ENCODE measurements around the gene MBTD1. TPM values are rescaled to one million over a fixed set of nuclear protein-coding genes. Genes with fewer than 3 reads are reported as not detected.
A peak's percentile ranks its signal among the peaks of the same experiment; 100 is the strongest.

The MBTD1 gene
- polyA plus RNA-seq, 6 donors from 2014 or later: 4.0 to 16.3 (median 10.9) TPM

DNA sequence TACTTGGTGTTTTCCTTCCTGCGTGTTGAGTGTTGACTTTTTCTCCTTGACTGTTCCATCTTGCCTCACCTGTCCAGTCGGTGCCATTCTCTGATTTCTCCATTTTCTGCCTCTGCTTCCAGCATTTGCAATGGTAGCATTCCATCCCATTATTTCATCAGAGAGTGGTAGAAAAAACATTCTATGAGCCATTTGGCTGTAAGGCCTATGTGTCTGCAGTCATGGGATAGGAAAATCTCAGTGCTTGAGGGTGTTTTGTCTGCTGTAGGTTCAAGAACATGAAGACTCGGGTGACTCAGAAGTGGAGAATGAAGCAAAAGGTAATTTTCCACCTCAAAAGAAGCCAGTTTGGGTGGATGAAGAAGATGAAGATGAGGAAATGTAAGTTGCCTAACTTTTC lies 3.2 kb upstream of the MBTD1 start:
- no peak for DNase-seq
- Mint-ChIP-seq H3K4me3 (peak overlapping the region in 7 of 8 donors; percentile 20 to 97 (median 48)), H3K27me3 (no peaks in the 10 kb centered on the region), H3K9me3 (no peaks in the 10 kb centered on the region), H3K36me3 (peaks cover 17 to 21% of the 10 kb centered on the region in 2 donors), H3K4me1 (peaks cover 32 to 43% (median 37%) of the 10 kb centered on the region in 3 donors), H3K27ac (peak overlapping the region in 1 of 6 donors; percentile 54)
- no peak for ATAC-seq (ENCODE audit: low read depth in 2 of 2)

DNA sequence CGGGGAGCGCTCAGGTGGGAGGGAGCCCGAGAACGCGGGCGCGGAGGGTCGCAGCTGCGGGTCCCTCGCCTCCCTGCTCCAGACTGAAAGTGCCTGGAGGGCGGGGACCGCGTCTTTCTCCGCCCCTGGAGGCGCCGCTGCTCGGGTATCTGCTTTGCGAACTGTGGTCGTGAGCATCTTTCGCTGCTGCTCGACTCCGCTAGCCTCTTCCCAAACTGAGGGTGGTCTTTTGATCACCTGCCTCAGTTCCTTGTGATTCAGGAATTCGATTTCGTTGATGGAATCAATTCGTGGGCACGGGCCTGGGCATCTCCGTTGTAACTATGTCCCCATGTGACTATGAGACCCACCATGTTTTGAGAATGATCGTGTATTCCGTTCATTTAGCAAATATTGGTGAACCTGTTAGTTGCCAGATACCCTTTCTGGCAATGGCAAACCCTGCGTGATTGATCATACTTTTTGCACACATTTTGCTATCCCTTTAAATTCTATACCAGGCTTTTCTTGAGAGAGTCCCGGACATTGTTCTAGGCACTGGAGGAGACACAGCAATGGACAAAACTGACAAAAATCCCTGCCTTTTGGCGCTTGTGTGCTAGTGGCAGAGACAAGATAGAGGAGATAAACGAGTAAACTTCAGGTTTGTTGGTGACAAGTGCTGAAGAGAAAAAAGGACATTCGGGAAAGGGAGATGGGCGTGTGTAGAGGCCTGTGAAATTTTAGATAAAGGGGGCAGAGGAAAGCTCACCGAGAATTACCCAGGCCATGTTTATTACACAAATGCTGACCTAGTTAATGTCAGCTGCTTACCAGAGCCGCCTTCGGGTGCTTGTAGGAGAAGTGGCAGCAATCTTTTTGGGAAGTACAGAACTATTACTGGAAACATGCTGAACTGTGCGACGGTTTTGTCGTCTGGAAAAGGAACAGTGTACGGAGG lies 1.4 kb upstream of the MBTD1 start:
- Mint-ChIP-seq H3K4me3 (peak overlapping the region; percentile 89 to 99 (median 97)), H3K36me3 (peaks cover 9 to 13% of the 10 kb centered on the region in 2 donors), H3K27me3 (no peaks in the 10 kb centered on the region), H3K27ac (peak overlapping the region; percentile 64 to 99 (median 95)), H3K4me1 (peaks cover 34 to 52% (median 37%) of the 10 kb centered on the region in 3 donors), H3K9me3 (no peaks in the 10 kb centered on the region)
- no peak for DNase-seq
- ATAC-seq (ENCODE audit: low read depth in 2 of 2): no peak

DNA sequence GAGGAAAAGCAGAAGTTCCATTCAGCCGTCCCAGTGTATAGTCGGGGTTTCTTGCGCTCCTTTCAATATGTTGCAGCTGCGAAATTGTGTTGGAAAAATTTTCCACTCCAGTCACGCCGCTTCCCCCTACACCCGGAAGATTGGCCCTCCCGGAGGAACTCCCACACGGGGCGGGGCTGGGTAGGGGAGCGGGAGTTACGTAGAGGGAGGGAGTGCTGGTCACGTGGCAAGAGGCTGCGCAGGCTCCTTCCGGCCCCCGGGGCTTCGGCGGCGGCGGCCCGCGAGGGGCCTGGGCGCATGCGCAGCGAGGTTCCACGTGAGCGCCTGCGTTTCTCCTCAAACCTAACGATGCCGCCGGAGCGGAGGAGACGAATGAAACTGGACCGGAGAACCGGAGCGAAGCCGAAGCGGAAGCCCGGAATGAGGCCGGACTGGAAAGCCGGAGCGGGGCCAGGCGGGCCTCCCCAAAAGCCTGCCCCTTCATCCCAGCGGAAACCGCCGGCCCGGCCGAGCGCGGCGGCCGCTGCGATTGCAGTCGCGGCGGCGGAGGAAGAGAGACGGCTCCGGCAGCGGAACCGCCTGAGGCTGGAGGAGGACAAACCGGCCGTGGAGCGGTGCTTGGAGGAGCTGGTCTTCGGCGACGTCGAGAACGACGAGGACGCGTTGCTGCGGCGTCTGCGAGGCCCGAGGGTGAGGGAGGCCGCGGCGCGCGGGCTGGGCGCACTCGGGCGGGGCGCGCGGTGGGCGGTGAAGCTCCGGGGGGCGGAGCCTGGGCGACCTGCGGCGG lies 581 bp upstream of the MBTD1 start, which contains the start of gene UTP18:
UTP18 (plus strand) TSS at position 310 of the 787 bp plus-strand sequence; CDS start at position 349, 39 bp downstream.
- no peaks in the 10 kb centered on the region for H3K27me3 Mint-ChIP-seq
- no peaks in the 10 kb centered on the region for H3K9me3 Mint-ChIP-seq
- DNase-seq (peak; percentile 97), ATAC-seq (ENCODE audit: low read depth in 2 of 2) (peak; percentile 73 to 76)
- H3K36me3 Mint-ChIP-seq: peaks cover 5 to 7% of the 10 kb centered on the region in 2 donors
- peak within 1 kb of the TSS; percentile 89 to 99 (median 97) for H3K4me3 Mint-ChIP-seq
- peak within 1 kb of the TSS; percentile 96 to 99 (median 99) for H3K27ac Mint-ChIP-seq
- peaks cover 36 to 58% (median 45%) of the 10 kb centered on the region in 3 donors for H3K4me1 Mint-ChIP-seq

DNA sequence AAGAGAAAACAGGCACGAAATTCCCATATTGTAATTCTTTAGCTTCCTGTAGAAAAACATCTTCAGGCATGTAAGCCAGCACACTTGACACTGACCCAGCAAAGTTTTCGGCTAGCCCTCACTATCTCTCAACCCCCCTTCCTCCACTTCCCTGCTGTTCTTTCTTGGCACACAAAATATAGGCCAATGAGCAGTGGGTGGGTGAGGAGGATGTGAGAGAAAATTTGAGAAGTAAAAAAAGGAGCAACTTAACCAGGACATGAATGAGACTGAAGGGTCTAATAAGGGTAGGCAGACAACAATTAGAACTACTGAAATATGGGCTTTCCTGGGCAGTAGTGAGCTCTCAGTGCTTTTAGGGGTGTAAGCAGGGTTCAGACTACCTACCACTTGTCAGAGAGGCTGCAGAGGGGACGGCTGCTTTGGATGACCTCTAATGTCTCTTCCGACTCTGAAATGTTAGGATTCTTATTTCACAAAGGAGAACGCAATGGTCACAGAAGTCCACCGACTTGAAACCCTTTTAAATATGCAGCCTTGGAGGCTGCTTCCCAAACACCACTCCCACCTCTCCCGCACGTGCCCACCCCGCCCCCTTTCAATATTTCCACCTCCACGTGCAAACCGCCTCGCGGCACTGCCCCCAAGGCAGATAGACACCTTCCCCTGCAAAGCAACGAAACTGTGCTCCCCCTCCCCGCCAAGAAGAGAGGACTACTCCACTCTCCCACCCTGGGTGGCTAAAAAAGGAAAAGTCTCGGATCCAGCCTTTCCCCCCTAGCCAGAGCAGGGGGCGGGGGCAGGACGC lies 889 bp downstream of the MBTD1 start:
- no peak for ATAC-seq (ENCODE audit: low read depth in 2 of 2)
- Mint-ChIP-seq H3K27ac (peak overlapping the region; percentile 14 to 99 (median 94)), H3K36me3 (peaks cover 5 to 14% of the 10 kb centered on the region in 2 donors), H3K4me1 (peaks cover 41 to 65% (median 55%) of the 10 kb centered on the region in 3 donors), H3K4me3 (peak overlapping the region; percentile 89 to 99 (median 97)), H3K9me3 (no peaks in the 10 kb centered on the region), H3K27me3 (no peaks in the 10 kb centered on the region)
- peak; percentile 23 for DNase-seq

DNA sequence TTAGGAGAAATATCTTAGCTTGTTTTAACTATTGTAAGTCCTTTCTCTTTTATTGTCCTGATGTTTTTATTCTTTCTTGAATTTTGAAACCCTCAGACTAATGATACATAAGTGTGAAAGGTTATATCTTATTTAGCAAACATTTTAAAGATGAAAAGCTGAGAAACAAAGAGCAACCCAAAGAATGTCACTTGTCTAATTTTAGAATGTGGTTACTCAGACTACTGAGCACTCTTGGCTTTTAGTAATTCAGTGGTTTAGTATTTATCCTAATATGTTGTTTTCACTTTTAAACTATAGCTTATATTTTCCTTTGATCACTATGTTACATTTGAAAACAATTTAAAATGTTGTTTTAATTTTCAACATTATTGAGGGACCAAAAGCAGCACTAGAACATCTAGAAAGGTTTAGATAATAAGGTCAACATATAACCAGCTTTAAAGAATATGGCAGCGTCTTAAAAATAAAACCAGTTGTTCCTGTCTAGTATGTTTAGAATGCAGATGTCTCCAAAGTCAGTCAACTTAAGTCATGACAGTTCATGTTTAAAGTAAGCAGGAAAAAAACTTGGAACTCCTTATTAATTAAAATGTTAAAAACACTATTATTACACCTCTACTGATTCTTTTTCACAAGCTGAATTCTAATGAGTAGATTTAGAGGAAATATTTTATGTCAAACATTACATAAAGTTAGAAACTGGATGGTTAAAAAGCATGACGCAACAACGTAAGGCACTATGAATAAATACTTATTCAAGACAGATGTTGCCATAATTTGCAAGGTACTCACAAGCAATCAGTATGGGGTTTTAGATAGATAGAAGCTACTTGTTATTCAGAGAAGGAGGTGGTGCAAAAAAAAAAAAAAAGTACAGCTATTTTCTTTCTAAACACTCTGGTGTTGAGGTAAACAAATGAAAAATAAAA lies 2.4 kb downstream of the MBTD1 start:
- Mint-ChIP-seq H3K36me3 (peaks cover 0 to 8% of the 10 kb centered on the region in 2 donors), H3K4me3 (peak overlapping the region in 6 of 8 donors; percentile 63 to 98 (median 97)), H3K27me3 (no peaks in the 10 kb centered on the region), H3K9me3 (no peaks in the 10 kb centered on the region), H3K27ac (peak overlapping the region in 2 of 6 donors; percentile 38 to 53), H3K4me1 (peaks cover 37 to 56% (median 50%) of the 10 kb centered on the region in 3 donors)
- ATAC-seq (ENCODE audit: low read depth in 2 of 2): no peak
- DNase-seq: no peak

DNA sequence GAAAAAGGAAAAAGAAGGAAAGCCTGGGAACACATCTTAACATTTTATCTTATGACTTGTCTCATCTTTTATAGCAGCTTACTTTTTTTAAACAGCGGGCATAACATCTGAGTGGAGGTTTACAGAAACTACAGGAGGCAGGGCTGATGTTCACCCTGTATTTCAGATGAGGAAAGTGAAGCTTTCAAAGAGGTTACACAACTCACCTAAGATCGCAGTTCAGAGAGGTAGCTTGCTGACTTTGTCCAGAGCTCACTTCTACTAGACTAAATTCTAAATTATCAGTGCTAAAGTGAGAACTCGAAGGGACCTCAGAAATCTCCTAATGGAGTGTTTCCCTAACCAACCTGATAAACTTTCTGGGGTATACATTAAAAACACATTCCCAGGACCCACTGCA lies 3.7 kb downstream of the MBTD1 start:
- Mint-ChIP-seq H3K9me3 (no peaks in the 10 kb centered on the region), H3K36me3 (peaks cover 6 to 15% of the 10 kb centered on the region in 2 donors), H3K4me3 (peak overlapping the region in 1 of 8 donors; percentile 97), H3K4me1 (peaks cover 32 to 44% (median 39%) of the 10 kb centered on the region in 3 donors), H3K27me3 (no peaks in the 10 kb centered on the region), H3K27ac (no peak overlapping the region)
- DNase-seq: no peak
- ATAC-seq (ENCODE audit: low read depth in 2 of 2): no peak

DNA sequence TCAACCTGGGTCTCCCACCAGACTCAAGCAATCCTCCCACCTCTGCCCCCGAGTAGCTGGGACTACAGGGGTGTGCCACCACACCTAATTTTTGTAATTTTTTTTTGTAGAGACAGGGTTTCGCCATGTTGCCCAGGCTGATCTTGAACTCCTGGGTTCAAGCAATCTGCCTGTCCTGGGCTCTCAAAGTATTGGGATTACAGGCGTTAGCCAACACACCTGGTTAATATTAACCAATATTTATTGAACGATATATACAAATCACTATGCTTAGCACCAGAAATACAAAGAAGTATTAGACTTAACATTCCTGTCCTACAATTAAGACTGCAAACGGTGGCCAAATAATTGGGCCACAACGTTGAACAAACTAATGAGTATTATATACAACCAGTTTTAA lies 4.2 kb downstream of the MBTD1 start:
- H3K4me1 Mint-ChIP-seq: peaks cover 35 to 43% (median 38%) of the 10 kb centered on the region in 3 donors
- peaks cover 10 to 19% of the 10 kb centered on the region in 2 donors for H3K36me3 Mint-ChIP-seq
- ATAC-seq (ENCODE audit: low read depth in 2 of 2) (no peak), DNase-seq (no peak)
- no peaks in the 10 kb centered on the region for H3K9me3 Mint-ChIP-seq
- H3K4me3 Mint-ChIP-seq: peak overlapping the region in 2 of 8 donors; percentile 47 to 97
- H3K27ac Mint-ChIP-seq: no peak overlapping the region
- no peaks in the 10 kb centered on the region for H3K27me3 Mint-ChIP-seq

DNA sequence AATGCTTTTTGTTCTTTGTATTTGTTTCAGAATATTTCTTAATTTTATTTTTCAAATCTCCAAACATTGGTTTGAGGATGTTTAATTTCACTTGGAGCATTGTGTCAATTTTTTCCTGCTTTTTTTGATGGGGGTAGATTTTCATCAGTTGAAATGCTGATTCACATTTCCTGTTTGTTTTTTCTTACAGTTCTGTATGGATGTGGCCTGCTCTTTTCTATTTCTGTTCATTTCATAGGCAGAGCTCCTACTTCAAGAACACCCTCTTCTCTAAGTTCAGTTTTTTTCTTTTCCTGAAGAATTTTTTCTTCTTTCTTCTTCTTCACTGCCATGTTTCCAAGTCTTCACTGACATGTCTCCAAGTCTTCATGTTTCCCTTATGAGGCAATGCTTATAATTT lies 8.8 kb downstream of the MBTD1 start:
- no peaks in the 10 kb centered on the region for H3K27me3 Mint-ChIP-seq
- peaks cover 15 to 26% (median 23%) of the 10 kb centered on the region in 3 donors for H3K4me1 Mint-ChIP-seq
- DNase-seq (no peak), ATAC-seq (ENCODE audit: low read depth in 2 of 2) (no peak)
- H3K27ac Mint-ChIP-seq: peak overlapping the region in 3 of 6 donors; percentile 35 to 63 (median 53)
- H3K36me3 Mint-ChIP-seq: peaks cover 15 to 29% of the 10 kb centered on the region in 2 donors
- no peak overlapping the region for H3K4me3 Mint-ChIP-seq
- H3K9me3 Mint-ChIP-seq: no peaks in the 10 kb centered on the region

DNA sequence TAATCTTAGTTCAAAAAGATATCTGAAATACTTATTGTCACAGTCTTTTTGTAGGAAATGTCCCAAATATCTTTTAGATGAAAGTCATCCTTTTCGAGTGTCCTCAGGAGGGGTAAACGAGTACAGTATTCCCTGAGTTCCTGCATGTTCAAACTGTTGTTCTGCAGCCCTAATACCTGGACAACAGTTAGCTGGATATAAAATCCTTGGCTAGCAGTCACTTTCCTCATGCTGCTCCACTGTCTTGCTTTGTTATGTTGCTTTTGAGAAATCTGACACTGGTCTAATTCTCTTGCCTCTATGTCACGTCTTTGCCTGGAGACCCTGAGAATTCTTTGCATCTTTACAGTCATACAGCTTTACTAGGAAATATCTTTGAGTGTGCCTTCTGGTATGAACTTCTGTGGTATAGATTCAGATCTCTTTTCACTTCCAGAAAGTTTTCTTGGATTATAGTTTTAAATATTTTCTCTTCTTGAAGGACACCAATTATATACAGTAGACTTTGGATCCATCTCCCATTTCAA lies 9.5 kb downstream of the MBTD1 start:
- H3K4me1 Mint-ChIP-seq: peaks cover 9 to 21% (median 20%) of the 10 kb centered on the region in 3 donors
- H3K27ac Mint-ChIP-seq: peak overlapping the region in 1 of 6 donors; percentile 53
- H3K4me3 Mint-ChIP-seq: no peak overlapping the region
- ATAC-seq (ENCODE audit: low read depth in 2 of 2) (no peak), DNase-seq (no peak)
- H3K27me3 Mint-ChIP-seq: no peaks in the 10 kb centered on the region
- H3K9me3 Mint-ChIP-seq: no peaks in the 10 kb centered on the region
- H3K36me3 Mint-ChIP-seq: peaks cover 15 to 29% of the 10 kb centered on the region in 2 donors

DNA sequence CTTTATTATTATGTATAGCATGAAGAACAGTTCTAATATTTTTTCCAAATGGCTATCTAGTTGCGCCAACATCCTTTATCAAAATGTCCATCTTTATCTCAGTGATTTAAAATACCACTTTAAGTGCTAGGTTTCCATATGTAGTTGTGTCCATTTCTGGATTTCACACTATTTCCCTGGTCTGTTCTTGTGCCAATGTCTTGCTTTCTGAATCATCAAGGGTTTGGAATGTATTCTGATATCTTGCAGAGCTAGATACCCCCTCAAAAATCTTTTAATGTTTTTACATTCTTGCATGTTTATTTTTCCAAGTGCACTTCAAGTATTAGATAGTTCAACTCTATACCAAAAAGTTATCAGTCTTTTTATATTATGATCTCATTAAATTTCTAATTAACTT lies 14.3 kb downstream of the MBTD1 start:
- H3K9me3 Mint-ChIP-seq: no peaks in the 10 kb centered on the region
- ATAC-seq (ENCODE audit: low read depth in 2 of 2): no peak
- no peak overlapping the region for H3K4me3 Mint-ChIP-seq
- no peaks in the 10 kb centered on the region for H3K27me3 Mint-ChIP-seq
- no peak for DNase-seq
- peak overlapping the region in 1 of 6 donors; percentile 14 for H3K27ac Mint-ChIP-seq
- peaks cover 8% of the 10 kb centered on the region in 2 donors for H3K36me3 Mint-ChIP-seq
- peaks cover 0 to 17% (median 12%) of the 10 kb centered on the region in 3 donors for H3K4me1 Mint-ChIP-seq

DNA sequence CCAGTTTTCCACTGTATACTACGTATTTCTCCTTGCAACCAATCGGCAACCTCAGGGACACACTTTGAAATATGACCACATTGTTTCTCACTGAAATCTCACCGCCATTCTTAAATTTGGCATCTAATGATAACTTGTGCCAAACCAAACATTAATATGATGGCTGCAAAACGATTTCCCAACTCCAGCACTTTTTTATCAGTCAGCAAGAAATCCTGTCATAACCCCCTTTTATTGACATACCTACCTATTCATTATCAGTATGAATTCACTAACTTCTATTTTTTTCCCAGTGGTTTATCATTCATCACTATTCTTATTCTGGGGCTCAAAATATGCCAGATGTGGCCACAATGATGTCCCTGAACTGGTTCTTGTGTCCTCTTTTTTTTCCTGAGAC lies 15.8 kb downstream of the MBTD1 start:
- H3K27me3 Mint-ChIP-seq: no peaks in the 10 kb centered on the region
- H3K4me3 Mint-ChIP-seq: no peak overlapping the region
- H3K36me3 Mint-ChIP-seq: peaks cover 5 to 8% of the 10 kb centered on the region in 2 donors
- no peak for ATAC-seq (ENCODE audit: low read depth in 2 of 2)
- peaks cover 10 to 26% (median 26%) of the 10 kb centered on the region in 3 donors for H3K4me1 Mint-ChIP-seq
- no peaks in the 10 kb centered on the region for H3K9me3 Mint-ChIP-seq
- peak overlapping the region in 2 of 6 donors; percentile 54 to 60 for H3K27ac Mint-ChIP-seq
- no peak for DNase-seq

All from naive B cell (primary cell).